GM12892 (cell line): ENCODE data around the gene PECR.

Experiments used
- DNase-seq: peaks from one replicate; pipeline ENCODE4 v3.0.0; 2011; ENCODE audit not compliant: insufficient read length
- FAIRE-seq: peaks from 2 replicates; lab custom pipeline; 2011; peaks lifted over from hg19 to GRCh38; lab: Jason Lieb, UNC
- POLR2A ChIP-seq: IDR thresholded peaks from 2 replicates; pipeline ENCODE4 v1.6.1; 2011; ENCODE audit warnings: low read depth, low read length, control low read depth
- POLR2AphosphoS5 ChIP-seq: IDR thresholded peaks from 2 replicates; pipeline ENCODE4 v1.6.1; 2011; ENCODE audit warnings: low read depth, low read length, control low read depth
- TAF1 ChIP-seq: IDR thresholded peaks from 2 replicates; pipeline ENCODE4 v1.6.1; 2011; ENCODE audit warnings: low read depth, mild to moderate bottlenecking, control low read depth, low read length, borderline replicate concordance

Gene PECR

GRCh38 chr2:216064665-216065064 lies 16.9 kb downstream of the PECR start:
- TF ChIP-seq TAF1 (no peak), POLR2A (no peak), POLR2AphosphoS5 (no peak)
- no peak for FAIRE-seq
- DNase-seq = no peak

- no peak for DNase-seq
- no peak for FAIRE-seq
- TF ChIP-seq POLR2A (no peak), TAF1 (no peak), POLR2AphosphoS5 (no peak)
These were observed 17.5 kb downstream of the PECR start for GRCh38 chr2:216064014-216064630.

- no peak for DNase-seq
- FAIRE-seq = peak; percentile 50
These were observed 22.3 kb downstream of the PECR start for GRCh38 chr2:216059233-216059834.

DNA sequence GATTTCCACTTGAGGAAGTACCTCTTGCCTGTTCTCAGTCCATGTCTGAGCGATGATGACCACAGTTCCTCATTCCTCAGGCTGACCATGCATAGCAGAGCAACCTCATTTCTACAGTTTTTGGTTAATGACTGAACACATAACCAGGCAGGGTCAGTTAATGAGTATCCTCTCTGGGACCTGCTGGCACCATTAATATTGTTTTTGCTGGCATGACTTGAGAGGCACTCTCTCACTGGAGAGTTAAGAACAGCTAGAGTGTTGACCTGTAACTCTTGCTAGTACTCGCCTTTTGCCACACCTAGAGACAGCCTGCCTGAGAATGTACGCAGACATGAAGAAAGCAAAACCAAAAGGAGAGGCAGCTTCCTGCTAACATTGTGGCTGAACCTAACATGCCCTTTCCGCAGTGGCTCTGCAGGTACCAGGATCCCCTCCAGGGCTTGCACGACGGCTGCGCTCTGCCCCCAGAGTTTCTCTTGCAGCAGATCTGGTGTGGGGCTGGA lies 23.9 kb downstream of the PECR start:
- DNase-seq = peak; percentile 35
- FAIRE-seq = peak; percentile 99
- TF ChIP-seq POLR2AphosphoS5 (peak; percentile 67), POLR2A (peak; percentile 74), TAF1 (0 out of 2 replicates have a peak, but pooled peaks have one; percentile 10)

More at GRCh38 chr2:216059233-216059834, 22.3 kb downstream of the PECR start:
- TF ChIP-seq POLR2A = no peak
- TF ChIP-seq TAF1 = no peak
- no peak for TF ChIP-seq POLR2AphosphoS5

- DNase-seq (no peak), FAIRE-seq (peak; percentile 77)
- no peak for TF ChIP-seq TAF1
- no peak for TF ChIP-seq POLR2A
- no peak for TF ChIP-seq POLR2AphosphoS5
These were observed 24.9 kb downstream of the PECR start for GRCh38 chr2:216056739-216057138.

DNA sequence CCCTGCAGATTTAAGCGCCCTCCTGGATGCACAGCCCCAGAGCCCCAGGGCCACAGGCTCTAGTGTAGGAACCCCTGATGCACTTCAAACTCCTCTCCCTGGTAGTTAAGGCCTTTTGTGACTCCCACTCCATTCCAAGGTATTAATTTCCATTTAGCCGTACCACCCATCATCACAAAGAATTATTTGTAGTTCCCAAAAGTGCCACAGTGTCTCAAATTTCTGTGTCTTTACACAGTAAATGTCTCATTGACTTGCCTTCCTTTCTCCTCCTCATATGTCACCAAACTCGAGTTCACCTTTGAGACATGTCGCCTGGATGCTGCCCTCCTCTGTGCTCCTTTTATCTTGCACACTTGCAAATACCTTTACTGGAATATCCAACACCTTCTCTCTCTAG lies 25.9 kb downstream of the PECR start:
- no peak for FAIRE-seq
- TF ChIP-seq TAF1 (no peak), POLR2AphosphoS5 (no peak), POLR2A (no peak)
- DNase-seq = no peak

GRCh38 chr2:216052420-216052819 lies 29.2 kb downstream of the PECR start:
- TF ChIP-seq POLR2A = no peak
- no peak for TF ChIP-seq POLR2AphosphoS5
- no peak for TF ChIP-seq TAF1
- DNase-seq (no peak), FAIRE-seq (no peak)

GRCh38 chr2:216051350-216051749 lies 30.3 kb downstream of the PECR start:
- no peak for FAIRE-seq
- TF ChIP-seq POLR2A (no peak), POLR2AphosphoS5 (no peak), TAF1 (no peak)
- DNase-seq = no peak

DNA sequence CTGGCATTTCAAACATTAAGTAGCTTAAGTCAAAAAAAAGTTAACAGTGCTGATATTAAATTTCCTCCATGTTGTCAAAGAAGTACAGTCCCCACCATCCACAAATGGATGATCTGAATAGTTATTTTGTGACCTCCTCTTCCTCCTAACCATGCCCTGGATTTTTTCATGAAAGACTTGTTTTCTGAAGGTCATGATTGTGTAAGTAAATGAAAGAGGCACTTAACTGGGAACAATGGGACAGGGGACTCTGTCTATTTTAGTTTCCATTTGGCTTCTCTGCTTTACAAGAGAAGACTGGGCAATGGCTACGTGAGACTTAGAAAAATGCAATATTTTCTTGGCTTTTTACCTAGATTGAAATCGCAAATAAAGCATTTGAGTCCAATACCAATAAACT lies 32.2 kb downstream of the PECR start:
- DNase-seq = no peak
- no peak for FAIRE-seq
- no peak for TF ChIP-seq TAF1
- no peak for TF ChIP-seq POLR2AphosphoS5
- TF ChIP-seq POLR2A = no peak

GRCh38 chr2:216047397-216047796 lies 34.2 kb downstream of the PECR start:
- TF ChIP-seq POLR2A (no peak), TAF1 (no peak), POLR2AphosphoS5 (no peak)

GRCh38 chr2:216044883-216045486 lies 36.6 kb downstream of the PECR start:
- FAIRE-seq = peak; percentile 70
- no peak for DNase-seq

More at GRCh38 chr2:216047397-216047796, 34.2 kb downstream of the PECR start:
- FAIRE-seq (no peak), DNase-seq (no peak)

More at GRCh38 chr2:216044883-216045486, 36.6 kb downstream of the PECR start:
- no peak for TF ChIP-seq POLR2AphosphoS5
- TF ChIP-seq TAF1 = no peak
- TF ChIP-seq POLR2A = no peak
